ENCODE measurements around the gene PLCXD1. TPM values are rescaled to one million over a fixed set of nuclear protein-coding genes. Genes with fewer than 3 reads are reported as not detected.
"Not testable (repeated sequence)": the region's sequence is repeated elsewhere in the genome, so short reads cannot be mapped to it uniquely, and the experiment has no call there.

PLCXD1 gene
- total RNA-seq, 1 experiment from 2014 or later: 49.4 TPM

- H3K79me2 ChIP-seq (ENCODE audit: low read length): no peaks in the 10 kb centered on the region
- H3K4me2 ChIP-seq (ENCODE audit: low read depth, low read length, poor library complexity, severe bottlenecking): no peak overlapping the region
- H3K9ac ChIP-seq (ENCODE audit: low read length): no peak overlapping the region
- no peak for DNase-seq
- no peak overlapping the region for H3K4me3 ChIP-seq (ENCODE audit: low read length)
- no peaks in the 10 kb centered on the region for H3K9me2 ChIP-seq (replicated peaks; ENCODE audit: insufficient read depth, low read length)
- H3K4me1 ChIP-seq (ENCODE audit: low read length): peaks cover 8% of the 10 kb centered on the region
- no peak overlapping the region for H2AFZ ChIP-seq (ENCODE audit: low read length)
- no peaks in the 10 kb centered on the region for H3K27me3 ChIP-seq (ENCODE audit: low read length)
- no peaks in the 10 kb centered on the region for H4K20me1 ChIP-seq (ENCODE audit: insufficient read depth, low read depth, low read length)
- H3K36me3 ChIP-seq (ENCODE audit: insufficient read depth, low read length): no peaks in the 10 kb centered on the region
- no peak overlapping the region for H3K27ac ChIP-seq (ENCODE audit: low read length)
- no peaks in the 10 kb centered on the region for H3K9me3 ChIP-seq (ENCODE audit: low read length)
These were observed 28.3 kb upstream of the PLCXD1 start for GRCh38 chrX:252957-253291.

- DNase-seq: no peak
- no peaks in the 10 kb centered on the region for H3K9me2 ChIP-seq (replicated peaks; ENCODE audit: insufficient read depth, low read length)
- no peak overlapping the region for H3K9ac ChIP-seq (ENCODE audit: low read length)
- H3K4me3 ChIP-seq (ENCODE audit: low read length): no peak overlapping the region
- H3K4me1 ChIP-seq (ENCODE audit: low read length): peaks cover 8% of the 10 kb centered on the region
- H3K36me3 ChIP-seq (ENCODE audit: insufficient read depth, low read length): no peaks in the 10 kb centered on the region
- H3K79me2 ChIP-seq (ENCODE audit: low read length): no peaks in the 10 kb centered on the region
- no peak overlapping the region for H3K4me2 ChIP-seq (ENCODE audit: low read depth, low read length, poor library complexity, severe bottlenecking)
- H3K9me3 ChIP-seq (ENCODE audit: low read length): no peaks in the 10 kb centered on the region
- H3K27me3 ChIP-seq (ENCODE audit: low read length): no peaks in the 10 kb centered on the region
- no peak overlapping the region for H2AFZ ChIP-seq (ENCODE audit: low read length)
- no peak overlapping the region for H3K27ac ChIP-seq (ENCODE audit: low read length)
- no peaks in the 10 kb centered on the region for H4K20me1 ChIP-seq (ENCODE audit: insufficient read depth, low read depth, low read length)
These were observed 27.5 kb upstream of the PLCXD1 start for GRCh38 chrX:253451-254297.

- H3K9ac ChIP-seq (ENCODE audit: low read length): no peak overlapping the region
- no peaks in the 10 kb centered on the region for H3K36me3 ChIP-seq (ENCODE audit: insufficient read depth, low read length)
- H3K4me3 ChIP-seq (ENCODE audit: low read length): no peak overlapping the region
- H3K4me2 ChIP-seq (ENCODE audit: low read depth, low read length, poor library complexity, severe bottlenecking): no peak overlapping the region
- no peak for DNase-seq
- H3K27me3 ChIP-seq (ENCODE audit: low read length): no peaks in the 10 kb centered on the region
- H3K9me3 ChIP-seq (ENCODE audit: low read length): no peaks in the 10 kb centered on the region
- no peaks in the 10 kb centered on the region for H3K79me2 ChIP-seq (ENCODE audit: low read length)
- peaks cover 8% of the 10 kb centered on the region for H3K4me1 ChIP-seq (ENCODE audit: low read length)
- H4K20me1 ChIP-seq (ENCODE audit: insufficient read depth, low read depth, low read length): no peaks in the 10 kb centered on the region
- H3K27ac ChIP-seq (ENCODE audit: low read length): no peak overlapping the region
- H2AFZ ChIP-seq (ENCODE audit: low read length): no peak overlapping the region
- H3K9me2 ChIP-seq (replicated peaks; ENCODE audit: insufficient read depth, low read length): no peaks in the 10 kb centered on the region
These were observed 26.5 kb upstream of the PLCXD1 start for GRCh38 chrX:254630-255215.

- Histone ChIP-seq H3K9ac (ENCODE audit: low read length) (no peak overlapping the region), H3K4me1 (ENCODE audit: low read length) (peaks cover 6% of the 10 kb centered on the region), H4K20me1 (ENCODE audit: insufficient read depth, low read depth, low read length) (no peaks in the 10 kb centered on the region), H3K4me2 (ENCODE audit: low read depth, low read length, poor library complexity, severe bottlenecking) (no peak overlapping the region), H3K4me3 (ENCODE audit: low read length) (no peak overlapping the region), H3K79me2 (ENCODE audit: low read length) (no peaks in the 10 kb centered on the region), H2AFZ (ENCODE audit: low read length) (no peak overlapping the region), H3K36me3 (ENCODE audit: insufficient read depth, low read length) (no peaks in the 10 kb centered on the region), H3K9me2 (replicated peaks; ENCODE audit: insufficient read depth, low read length) (no peaks in the 10 kb centered on the region), H3K9me3 (ENCODE audit: low read length) (no peaks in the 10 kb centered on the region), H3K27me3 (ENCODE audit: low read length) (no peaks in the 10 kb centered on the region), H3K27ac (ENCODE audit: low read length) (no peak overlapping the region)
- DNase-seq: no peak
These were observed 25.3 kb upstream of the PLCXD1 start for GRCh38 chrX:255923-256331.

GRCh38 chrX:257054-257453 is 24.1 kb upstream of the PLCXD1 start:
- H3K79me2 ChIP-seq (ENCODE audit: low read length); H3K4me1 ChIP-seq (ENCODE audit: low read length); H3K9me2 ChIP-seq (replicated peaks; ENCODE audit: insufficient read depth, low read length); H3K27me3 ChIP-seq (ENCODE audit: low read length); H3K9me3 ChIP-seq (ENCODE audit: low read length); DNase-seq; H3K27ac ChIP-seq (ENCODE audit: low read length); H3K4me3 ChIP-seq (ENCODE audit: low read length); H3K36me3 ChIP-seq (ENCODE audit: insufficient read depth, low read length); H4K20me1 ChIP-seq (ENCODE audit: insufficient read depth, low read depth, low read length); H3K9ac ChIP-seq (ENCODE audit: low read length); H2AFZ ChIP-seq (ENCODE audit: low read length); H3K4me2 ChIP-seq (ENCODE audit: low read depth, low read length, poor library complexity, severe bottlenecking): not testable (repeated sequence)

- H3K9me3 ChIP-seq (ENCODE audit: low read length): no peaks in the 10 kb centered on the region
- no peak for DNase-seq
- H3K9me2 ChIP-seq (replicated peaks; ENCODE audit: insufficient read depth, low read length): no peaks in the 10 kb centered on the region
- H3K27me3 ChIP-seq (ENCODE audit: low read length): no peaks in the 10 kb centered on the region
- no peaks in the 10 kb centered on the region for H3K4me1 ChIP-seq (ENCODE audit: low read length)
- H4K20me1 ChIP-seq (ENCODE audit: insufficient read depth, low read depth, low read length): no peaks in the 10 kb centered on the region
- no peak overlapping the region for H3K4me3 ChIP-seq (ENCODE audit: low read length)
- no peaks in the 10 kb centered on the region for H3K36me3 ChIP-seq (ENCODE audit: insufficient read depth, low read length)
- H3K4me2 ChIP-seq (ENCODE audit: low read depth, low read length, poor library complexity, severe bottlenecking): no peak overlapping the region
- H3K9ac ChIP-seq (ENCODE audit: low read length): no peak overlapping the region
- no peak overlapping the region for H3K27ac ChIP-seq (ENCODE audit: low read length)
- H3K79me2 ChIP-seq (ENCODE audit: low read length): no peaks in the 10 kb centered on the region
- H2AFZ ChIP-seq (ENCODE audit: low read length): no peak overlapping the region
These were observed 23.4 kb upstream of the PLCXD1 start for GRCh38 chrX:257681-258289.

- H3K79me2 ChIP-seq (ENCODE audit: low read length): no peaks in the 10 kb centered on the region
These were observed 22.7 kb upstream of the PLCXD1 start for GRCh38 chrX:258291-259040.

More at GRCh38 chrX:258291-259040, 22.7 kb upstream of the PLCXD1 start:
- no peaks in the 10 kb centered on the region for H4K20me1 ChIP-seq (ENCODE audit: insufficient read depth, low read depth, low read length)
- H2AFZ ChIP-seq (ENCODE audit: low read length): no peak overlapping the region
- H3K4me1 ChIP-seq (ENCODE audit: low read length): no peaks in the 10 kb centered on the region
- no peak overlapping the region for H3K4me3 ChIP-seq (ENCODE audit: low read length)
- no peak overlapping the region for H3K9ac ChIP-seq (ENCODE audit: low read length)
- no peak for DNase-seq
- no peaks in the 10 kb centered on the region for H3K9me3 ChIP-seq (ENCODE audit: low read length)
- no peak overlapping the region for H3K4me2 ChIP-seq (ENCODE audit: low read depth, low read length, poor library complexity, severe bottlenecking)
- no peaks in the 10 kb centered on the region for H3K9me2 ChIP-seq (replicated peaks; ENCODE audit: insufficient read depth, low read length)
- no peaks in the 10 kb centered on the region for H3K36me3 ChIP-seq (ENCODE audit: insufficient read depth, low read length)
- H3K27me3 ChIP-seq (ENCODE audit: low read length): no peaks in the 10 kb centered on the region
- no peak overlapping the region for H3K27ac ChIP-seq (ENCODE audit: low read length)

All from Karpas-422 (cell line).